HL-60 (cell line): ENCODE results near the gene HIF3A.

Source experiments
- GABPA ChIP-seq: IDR thresholded peaks from 2 replicates; pipeline ENCODE4 v1.6.1; 2012; ENCODE audit warnings: low read depth
- POLR2AphosphoS5 ChIP-seq: IDR thresholded peaks from 2 replicates; pipeline ENCODE4 v1.6.1; 2012; ENCODE audit warnings: low read depth
- SPI1 ChIP-seq: IDR thresholded peaks from 2 replicates; pipeline ENCODE4 v1.6.1; 2012; ENCODE audit warnings: low read depth, mild to moderate bottlenecking, borderline replicate concordance
- TF ChIP-seq, protein P1 (sequence below): IDR thresholded peaks from one replicate; pipeline ENCODE4 v1.5.1; 2011; ENCODE audit warnings: low read length, control low read depth, inconsistent platforms; ENCODE audit not compliant: insufficient read depth

DNA sequence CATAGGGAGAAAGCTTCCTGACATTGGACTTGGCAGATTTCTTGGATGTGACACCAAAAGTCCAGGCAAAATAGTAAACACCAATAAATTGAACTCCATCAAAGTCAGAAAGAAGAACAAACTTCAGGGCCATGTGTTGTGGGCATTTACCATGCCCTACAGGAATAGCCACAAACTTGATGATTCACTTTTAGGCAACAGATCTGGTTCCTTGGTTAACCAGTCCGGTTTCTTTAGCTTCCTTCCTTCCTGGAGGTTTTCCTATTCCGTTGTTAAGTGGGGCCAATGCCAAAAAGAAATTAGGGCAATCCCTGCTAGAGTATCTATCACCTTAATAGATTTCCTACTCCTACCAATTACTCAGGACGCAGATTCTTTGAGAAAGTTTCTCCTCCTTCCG is 42.1 kb upstream of the HIF3A start:
- TF ChIP-seq, protein P1, sequence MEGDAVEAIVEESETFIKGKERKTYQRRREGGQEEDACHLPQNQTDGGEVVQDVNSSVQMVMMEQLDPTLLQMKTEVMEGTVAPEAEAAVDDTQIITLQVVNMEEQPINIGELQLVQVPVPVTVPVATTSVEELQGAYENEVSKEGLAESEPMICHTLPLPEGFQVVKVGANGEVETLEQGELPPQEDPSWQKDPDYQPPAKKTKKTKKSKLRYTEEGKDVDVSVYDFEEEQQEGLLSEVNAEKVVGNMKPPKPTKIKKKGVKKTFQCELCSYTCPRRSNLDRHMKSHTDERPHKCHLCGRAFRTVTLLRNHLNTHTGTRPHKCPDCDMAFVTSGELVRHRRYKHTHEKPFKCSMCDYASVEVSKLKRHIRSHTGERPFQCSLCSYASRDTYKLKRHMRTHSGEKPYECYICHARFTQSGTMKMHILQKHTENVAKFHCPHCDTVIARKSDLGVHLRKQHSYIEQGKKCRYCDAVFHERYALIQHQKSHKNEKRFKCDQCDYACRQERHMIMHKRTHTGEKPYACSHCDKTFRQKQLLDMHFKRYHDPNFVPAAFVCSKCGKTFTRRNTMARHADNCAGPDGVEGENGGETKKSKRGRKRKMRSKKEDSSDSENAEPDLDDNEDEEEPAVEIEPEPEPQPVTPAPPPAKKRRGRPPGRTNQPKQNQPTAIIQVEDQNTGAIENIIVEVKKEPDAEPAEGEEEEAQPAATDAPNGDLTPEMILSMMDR: no peak
- TF ChIP-seq POLR2AphosphoS5: no peak
- no peak for TF ChIP-seq SPI1
- TF ChIP-seq GABPA: no peak
